ENCODE data around the gene GABPA. TPM values are rescaled to one million over a fixed set of nuclear protein-coding genes. Genes with fewer than 3 reads are reported as not detected.

GABPA gene
- polyA plus RNA-seq, 1 of the 3 experiments (the other 2 are of a cell fraction): 6.2 TPM

DNA sequence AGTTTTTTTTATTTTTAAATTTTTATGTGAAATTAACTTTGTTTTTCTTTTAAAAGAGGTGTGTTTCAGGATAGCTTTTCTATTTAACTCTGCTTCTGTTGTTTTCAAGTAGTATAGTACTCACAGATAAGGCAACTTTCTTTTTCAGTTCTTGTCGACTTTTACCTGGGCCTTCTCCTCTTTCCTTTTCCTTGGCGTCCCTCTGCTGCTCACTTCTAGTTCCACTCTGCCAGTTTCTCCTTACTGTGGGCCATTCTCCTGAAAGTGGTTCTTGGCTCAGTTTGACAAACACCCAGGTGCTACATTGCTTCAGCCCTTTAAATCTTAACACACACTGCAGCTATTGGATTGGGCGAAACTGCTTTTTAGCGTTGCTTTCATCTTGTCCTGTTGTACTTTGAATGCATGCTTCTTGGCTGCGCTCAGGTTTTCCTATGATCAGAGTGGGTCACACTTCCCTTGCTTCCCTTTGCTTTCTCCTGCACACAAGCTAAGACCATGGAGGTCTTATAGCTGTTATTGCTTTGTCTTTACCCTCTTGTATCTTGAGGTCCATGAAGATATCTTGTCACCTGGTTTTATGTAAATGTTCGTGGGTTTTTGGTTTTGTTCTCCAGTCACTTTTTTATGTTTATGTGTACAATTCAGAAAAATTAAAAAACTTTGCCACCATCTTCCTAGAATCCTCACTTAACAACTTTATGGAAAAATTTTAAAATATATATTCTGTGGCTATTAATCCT, 21.6 kb downstream of the GABPA start:
- Histone ChIP-seq H3K4me1 (ENCODE audit: control insufficient read depth in 1 of 2, insufficient read depth in 2 of 2, low read depth in 1 of 2, low read length in 1 of 2) (no peaks in the 10 kb centered on the region; a peak in 1 of 4 replicates), H3K9ac (no peak overlapping the region), H4K20me1 (ENCODE audit: insufficient read depth) (no peaks in the 10 kb centered on the region), H3K27ac (ENCODE audit: low read depth in 2 of 2, low read length in 1 of 2) (no peak overlapping the region), H3K27me3 (ENCODE audit: insufficient read depth) (no peaks in the 10 kb centered on the region), H3K36me3 (replicated peaks in 1 of 2; ENCODE audit: control insufficient read depth in 1 of 2, insufficient read depth in 2 of 2, low read length in 1 of 2) (peaks cover 39 to 56% of the 10 kb centered on the region in 2 experiments), H3K79me2 (ENCODE audit: insufficient read depth) (no peaks in the 10 kb centered on the region; the same call in 1 of the 2 replicates), H3F3A (replicated peaks; ENCODE audit: insufficient read depth) (peaks cover 3% of the 10 kb centered on the region), H3K9me3 (no peaks in the 10 kb centered on the region), H3K4me2 (no peak overlapping the region), H3K9me2 (no peaks in the 10 kb centered on the region), H3K4me3 (ENCODE audit: low read depth in 2 of 2, low read length in 1 of 2) (no peak overlapping the region), H2AFZ (ENCODE audit: low read depth) (no peak overlapping the region)
- ChIA-PET POLR2A (no interaction called here), CTCF (interaction anchor here (1.3 kb wide), 1 partner anchor 45 kb away, joined by 3 read pairs; no protein-coding TSS in a partner anchor)
- DNase-seq: no peak
- TF ChIP-seq RAD21 (IDR thresholded peaks at IDR 0.05; ENCODE audit: low read length) (no peak), NFIC (IDR thresholded peaks at IDR 0.05; ENCODE audit: borderline replicate concordance) (no peak), GABPA (IDR thresholded peaks at IDR 0.05; ENCODE audit: low read depth) (no peak), EZH2phosphoT487 (IDR thresholded peaks at IDR 0.05; ENCODE audit: borderline replicate concordance, low read depth) (no peak), POLR2AphosphoS5 (IDR thresholded peaks at IDR 0.05; ENCODE audit: low read depth, low read length) (no peak), TEAD4 (IDR thresholded peaks at IDR 0.05; ENCODE audit: borderline replicate concordance, insufficient read depth) (no peak), GATA2 (CRISPR knock-in tag; IDR thresholded peaks at IDR 0.05) (no peak), MEF2A (IDR thresholded peaks at IDR 0.05; ENCODE audit: borderline replicate concordance, low read depth) (no peak), NRF1 (IDR thresholded peaks at IDR 0.05; ENCODE audit: low read depth, low read length) (no peak), RCOR1 (IDR thresholded peaks at IDR 0.05; ENCODE audit: low read length) (no peak), JUND (IDR thresholded peaks at IDR 0.05) (no peak), FOSL2 (IDR thresholded peaks at IDR 0.05; ENCODE audit: borderline replicate concordance, low read depth) (no peak), CHD2 (IDR thresholded peaks at IDR 0.05; ENCODE audit: low read length, partially characterized antibody) (no peak)
- TF ChIP-seq, protein P1, sequence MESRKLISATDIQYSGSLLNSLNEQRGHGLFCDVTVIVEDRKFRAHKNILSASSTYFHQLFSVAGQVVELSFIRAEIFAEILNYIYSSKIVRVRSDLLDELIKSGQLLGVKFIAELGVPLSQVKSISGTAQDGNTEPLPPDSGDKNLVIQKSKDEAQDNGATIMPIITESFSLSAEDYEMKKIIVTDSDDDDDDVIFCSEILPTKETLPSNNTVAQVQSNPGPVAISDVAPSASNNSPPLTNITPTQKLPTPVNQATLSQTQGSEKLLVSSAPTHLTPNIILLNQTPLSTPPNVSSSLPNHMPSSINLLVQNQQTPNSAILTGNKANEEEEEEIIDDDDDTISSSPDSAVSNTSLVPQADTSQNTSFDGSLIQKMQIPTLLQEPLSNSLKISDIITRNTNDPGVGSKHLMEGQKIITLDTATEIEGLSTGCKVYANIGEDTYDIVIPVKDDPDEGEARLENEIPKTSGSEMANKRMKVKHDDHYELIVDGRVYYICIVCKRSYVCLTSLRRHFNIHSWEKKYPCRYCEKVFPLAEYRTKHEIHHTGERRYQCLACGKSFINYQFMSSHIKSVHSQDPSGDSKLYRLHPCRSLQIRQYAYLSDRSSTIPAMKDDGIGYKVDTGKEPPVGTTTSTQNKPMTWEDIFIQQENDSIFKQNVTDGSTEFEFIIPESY (IDR thresholded peaks at IDR 0.05; ENCODE audit: borderline replicate concordance, low read depth): no peak
- TF ChIP-seq, protein P2, sequence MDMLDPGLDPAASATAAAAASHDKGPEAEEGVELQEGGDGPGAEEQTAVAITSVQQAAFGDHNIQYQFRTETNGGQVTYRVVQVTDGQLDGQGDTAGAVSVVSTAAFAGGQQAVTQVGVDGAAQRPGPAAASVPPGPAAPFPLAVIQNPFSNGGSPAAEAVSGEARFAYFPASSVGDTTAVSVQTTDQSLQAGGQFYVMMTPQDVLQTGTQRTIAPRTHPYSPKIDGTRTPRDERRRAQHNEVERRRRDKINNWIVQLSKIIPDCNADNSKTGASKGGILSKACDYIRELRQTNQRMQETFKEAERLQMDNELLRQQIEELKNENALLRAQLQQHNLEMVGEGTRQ (IDR thresholded peaks at IDR 0.05; ENCODE audit: borderline replicate concordance, low read depth, low read length): no peak
- 80% methylated on average over 6 of the region's 6 CpGs for WGBS (ENCODE audit: low lambda C conversion rate)

DNA sequence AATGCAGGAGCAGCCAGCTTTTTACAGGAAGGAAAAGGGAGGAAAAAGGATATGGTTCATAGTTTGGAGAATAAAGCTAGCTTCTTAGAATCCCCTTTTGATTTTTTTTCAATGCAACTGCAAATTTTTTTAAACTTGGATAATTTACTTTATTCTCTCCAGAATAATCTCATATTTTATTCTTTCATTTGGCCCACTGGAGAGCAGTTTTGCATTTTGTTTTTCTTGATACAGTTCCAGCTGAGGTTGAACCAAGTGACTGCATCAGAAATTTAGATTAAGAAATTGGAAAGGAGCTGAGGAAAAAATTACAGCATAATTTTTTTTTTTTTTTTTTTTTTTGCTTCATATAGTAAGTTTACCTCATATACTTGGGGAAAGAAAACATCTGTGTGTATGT, 22.8 kb downstream of the GABPA start:
- Histone ChIP-seq H2AFZ (ENCODE audit: low read depth) (no peak overlapping the region), H4K20me1 (ENCODE audit: insufficient read depth) (no peaks in the 10 kb centered on the region), H3K9me2 (no peaks in the 10 kb centered on the region), H3K9me3 (no peaks in the 10 kb centered on the region), H3K27ac (ENCODE audit: low read depth in 2 of 2, low read length in 1 of 2) (no peak overlapping the region), H3K4me2 (no peak overlapping the region), H3K27me3 (ENCODE audit: insufficient read depth) (no peaks in the 10 kb centered on the region), H3F3A (replicated peaks; ENCODE audit: insufficient read depth) (peaks cover 3% of the 10 kb centered on the region), H3K79me2 (ENCODE audit: insufficient read depth) (no peaks in the 10 kb centered on the region), H3K4me1 (ENCODE audit: control insufficient read depth in 1 of 2, insufficient read depth in 2 of 2, low read depth in 1 of 2, low read length in 1 of 2) (no peaks in the 10 kb centered on the region; a peak in 1 of 4 replicates), H3K4me3 (ENCODE audit: low read depth in 2 of 2, low read length in 1 of 2) (no peak overlapping the region), H3K9ac (no peak overlapping the region), H3K36me3 (replicated peaks in 1 of 2; ENCODE audit: control insufficient read depth in 1 of 2, insufficient read depth in 2 of 2, low read length in 1 of 2) (peaks cover 40 to 62% of the 10 kb centered on the region in 2 experiments)
- CTCF ChIA-PET: interaction anchor here (1.0 to 1.8 kb wide), 2 partner anchors 43 to 124 kb away, joined by 3 to 4 read pairs; no protein-coding TSS in a partner anchor
- DNase-seq: no peak
- POLR2A ChIA-PET: no interaction called here
- TF ChIP-seq FOXM1 (IDR thresholded peaks at IDR 0.05; ENCODE audit: low read depth): no peak
- TF ChIP-seq, protein P3, sequence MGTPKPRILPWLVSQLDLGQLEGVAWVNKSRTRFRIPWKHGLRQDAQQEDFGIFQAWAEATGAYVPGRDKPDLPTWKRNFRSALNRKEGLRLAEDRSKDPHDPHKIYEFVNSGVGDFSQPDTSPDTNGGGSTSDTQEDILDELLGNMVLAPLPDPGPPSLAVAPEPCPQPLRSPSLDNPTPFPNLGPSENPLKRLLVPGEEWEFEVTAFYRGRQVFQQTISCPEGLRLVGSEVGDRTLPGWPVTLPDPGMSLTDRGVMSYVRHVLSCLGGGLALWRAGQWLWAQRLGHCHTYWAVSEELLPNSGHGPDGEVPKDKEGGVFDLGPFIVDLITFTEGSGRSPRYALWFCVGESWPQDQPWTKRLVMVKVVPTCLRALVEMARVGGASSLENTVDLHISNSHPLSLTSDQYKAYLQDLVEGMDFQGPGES (IDR thresholded peaks at IDR 0.05; ENCODE audit: low read depth, low read length): no peak

All from SK-N-SH (cell line).